ENCODE data around the gene SLX4IP.

- TF ChIP-seq, protein P1, sequence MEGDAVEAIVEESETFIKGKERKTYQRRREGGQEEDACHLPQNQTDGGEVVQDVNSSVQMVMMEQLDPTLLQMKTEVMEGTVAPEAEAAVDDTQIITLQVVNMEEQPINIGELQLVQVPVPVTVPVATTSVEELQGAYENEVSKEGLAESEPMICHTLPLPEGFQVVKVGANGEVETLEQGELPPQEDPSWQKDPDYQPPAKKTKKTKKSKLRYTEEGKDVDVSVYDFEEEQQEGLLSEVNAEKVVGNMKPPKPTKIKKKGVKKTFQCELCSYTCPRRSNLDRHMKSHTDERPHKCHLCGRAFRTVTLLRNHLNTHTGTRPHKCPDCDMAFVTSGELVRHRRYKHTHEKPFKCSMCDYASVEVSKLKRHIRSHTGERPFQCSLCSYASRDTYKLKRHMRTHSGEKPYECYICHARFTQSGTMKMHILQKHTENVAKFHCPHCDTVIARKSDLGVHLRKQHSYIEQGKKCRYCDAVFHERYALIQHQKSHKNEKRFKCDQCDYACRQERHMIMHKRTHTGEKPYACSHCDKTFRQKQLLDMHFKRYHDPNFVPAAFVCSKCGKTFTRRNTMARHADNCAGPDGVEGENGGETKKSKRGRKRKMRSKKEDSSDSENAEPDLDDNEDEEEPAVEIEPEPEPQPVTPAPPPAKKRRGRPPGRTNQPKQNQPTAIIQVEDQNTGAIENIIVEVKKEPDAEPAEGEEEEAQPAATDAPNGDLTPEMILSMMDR (IDR thresholded peaks at IDR 0.05) = no peak
- TF ChIP-seq POLR2A (IDR thresholded peaks at IDR 0.05) = no peak
Observed at GRCh38 chr20:10647909-10648308, 212.8 kb downstream of the SLX4IP start.

All from esophagus squamous epithelium (tissue), 4 donors.